IPS-NIHi11 (cell line): Measurements from ENCODE around the gene FEZ2.
"Not testable (repeated sequence)": the region's sequence is repeated elsewhere in the genome, so short reads cannot be mapped to it uniquely, and the experiment has no call there.

Experiments
- DNase-seq: peaks from one replicate; pipeline ENCODE4 v3.0.0; 2012; ENCODE audit warnings: mixed read lengths, low spot score

Gene FEZ2

GRCh38 chr2:36597532-36598377 is at the start of gene FEZ2:
Gene FEZ2, minus strand, starts transcription at chr2:36598168. Its CDS starts 26 bp downstream, at chr2:36598142.
- DNase-seq: peak; percentile 94

GRCh38 chr2:36634981-36635597 is 37.1 kb upstream of the FEZ2 start:
- DNase-seq: no peak

- no peak for DNase-seq
These were observed 35.6 kb upstream of the FEZ2 start for GRCh38 chr2:36633470-36634092.

GRCh38 chr2:36626756-36627155 is 28.8 kb upstream of the FEZ2 start:
- no peak for DNase-seq

GRCh38 chr2:36626071-36626470 is 28.1 kb upstream of the FEZ2 start:
- no peak for DNase-seq

GRCh38 chr2:36625304-36625703 is 27.3 kb upstream of the FEZ2 start:
- no peak for DNase-seq

- no peak for DNase-seq
These were observed 22.4 kb upstream of the FEZ2 start for GRCh38 chr2:36620321-36620720.

GRCh38 chr2:36618381-36618780 is 20.4 kb upstream of the FEZ2 start:
- peak; percentile 76 for DNase-seq

- DNase-seq: peak; percentile 14
These were observed 19.0 kb upstream of the FEZ2 start for GRCh38 chr2:36616947-36617346.

GRCh38 chr2:36615222-36615621 is 17.3 kb upstream of the FEZ2 start:
- no peak for DNase-seq

GRCh38 chr2:36613801-36614200 is 15.8 kb upstream of the FEZ2 start:
- no peak for DNase-seq

- no peak for DNase-seq
These were observed 13.5 kb upstream of the FEZ2 start for GRCh38 chr2:36611316-36611990.

GRCh38 chr2:36609507-36609906 is 11.5 kb upstream of the FEZ2 start:
- DNase-seq: no peak

GRCh38 chr2:36607947-36608346 is 10.0 kb upstream of the FEZ2 start:
- DNase-seq: no peak

GRCh38 chr2:36606925-36607324 is 9.0 kb upstream of the FEZ2 start:
- no peak for DNase-seq

- DNase-seq: no peak
These were observed 7.3 kb upstream of the FEZ2 start for GRCh38 chr2:36605273-36605672.

GRCh38 chr2:36603629-36604028 is 5.7 kb upstream of the FEZ2 start:
- not testable (repeated sequence) for DNase-seq

GRCh38 chr2:36597003-36597531 is 901 bp downstream of the FEZ2 start:
- peak; percentile 10 for DNase-seq

- DNase-seq: no peak
These were observed 1.6 kb downstream of the FEZ2 start for GRCh38 chr2:36596397-36596796.

- no peak for DNase-seq
These were observed 3.1 kb downstream of the FEZ2 start for GRCh38 chr2:36594849-36595248.

- DNase-seq: no peak
These were observed 8.7 kb downstream of the FEZ2 start for GRCh38 chr2:36589230-36589630.

- DNase-seq: no peak
These were observed 10.4 kb downstream of the FEZ2 start for GRCh38 chr2:36587556-36587955.
